Progenitor cell of endocrine pancreas (in vitro differentiated cells): Measurements from ENCODE around the gene SAV1. TPM values are rescaled to one million over a fixed set of nuclear protein-coding genes. Genes with fewer than 3 reads are reported as not detected.

ENCODE experiments used
- DNase-seq: peaks from one replicate; pipeline ENCODE4 v3.0.0; 2021; ENCODE audit warnings: low spot score; ENCODE audit not compliant: unreplicated experiment
- H3K27ac Mint-ChIP-seq: 2 replicates; pipeline ENCODE4 v1.8.0; 2021; ENCODE audit warnings: mild to moderate bottlenecking, moderate library complexity, mixed read lengths
- H3K27me3 Mint-ChIP-seq: 2 replicates; pipeline ENCODE4 v1.8.0; 2021; ENCODE audit warnings: mixed read lengths
- H3K36me3 Mint-ChIP-seq: 2 replicates; pipeline ENCODE4 v1.8.0; 2022; ENCODE audit warnings: mixed read lengths; ENCODE audit not compliant: insufficient read depth
- H3K4me1 Mint-ChIP-seq: 2 replicates; pipeline ENCODE4 v1.8.0; 2021; ENCODE audit warnings: low read depth, mixed read lengths
- H3K4me3 Mint-ChIP-seq: 2 replicates; pipeline ENCODE4 v1.8.0; 2021; ENCODE audit warnings: low read depth, mild to moderate bottlenecking, moderate library complexity, mixed read lengths
- H3K9me3 Mint-ChIP-seq: 2 replicates; pipeline ENCODE4 v1.8.0; 2021; ENCODE audit warnings: low read depth, mixed read lengths
- total RNA-seq: library from RNA; stranded (reverse); gene quantifications from 2 replicates; pipeline ENCODE4 v1.2.1, GENCODE V29; 2021
- TF ChIP-seq, protein P1 (sequence below): fragments of 200-600 bp; sonication (generic); IDR thresholded peaks from one replicate; pipeline ENCODE4 v1.5.0; 2021; ENCODE audit warnings: antibody characterized with exemption, mild to moderate bottlenecking; ENCODE audit not compliant: unreplicated experiment

Gene SAV1
- total RNA-seq, 1 donor from 2014 or later = 27.0 TPM

GRCh38 chr14:50624447-50624846 is 43.7 kb downstream of the SAV1 start:
- H3K27me3 Mint-ChIP-seq = no peaks in the 10 kb centered on the region
- TF ChIP-seq, protein P1, sequence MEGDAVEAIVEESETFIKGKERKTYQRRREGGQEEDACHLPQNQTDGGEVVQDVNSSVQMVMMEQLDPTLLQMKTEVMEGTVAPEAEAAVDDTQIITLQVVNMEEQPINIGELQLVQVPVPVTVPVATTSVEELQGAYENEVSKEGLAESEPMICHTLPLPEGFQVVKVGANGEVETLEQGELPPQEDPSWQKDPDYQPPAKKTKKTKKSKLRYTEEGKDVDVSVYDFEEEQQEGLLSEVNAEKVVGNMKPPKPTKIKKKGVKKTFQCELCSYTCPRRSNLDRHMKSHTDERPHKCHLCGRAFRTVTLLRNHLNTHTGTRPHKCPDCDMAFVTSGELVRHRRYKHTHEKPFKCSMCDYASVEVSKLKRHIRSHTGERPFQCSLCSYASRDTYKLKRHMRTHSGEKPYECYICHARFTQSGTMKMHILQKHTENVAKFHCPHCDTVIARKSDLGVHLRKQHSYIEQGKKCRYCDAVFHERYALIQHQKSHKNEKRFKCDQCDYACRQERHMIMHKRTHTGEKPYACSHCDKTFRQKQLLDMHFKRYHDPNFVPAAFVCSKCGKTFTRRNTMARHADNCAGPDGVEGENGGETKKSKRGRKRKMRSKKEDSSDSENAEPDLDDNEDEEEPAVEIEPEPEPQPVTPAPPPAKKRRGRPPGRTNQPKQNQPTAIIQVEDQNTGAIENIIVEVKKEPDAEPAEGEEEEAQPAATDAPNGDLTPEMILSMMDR = no peak
- H3K4me3 Mint-ChIP-seq = no peak overlapping the region
- H3K4me1 Mint-ChIP-seq = no peaks in the 10 kb centered on the region
- no peak for DNase-seq
- no peak overlapping the region for H3K27ac Mint-ChIP-seq
- H3K36me3 Mint-ChIP-seq = peaks cover 4% of the 10 kb centered on the region
- no peaks in the 10 kb centered on the region for H3K9me3 Mint-ChIP-seq

- TF ChIP-seq, protein P1 = no peak
- no peaks in the 10 kb centered on the region for H3K9me3 Mint-ChIP-seq
- no peaks in the 10 kb centered on the region for H3K27me3 Mint-ChIP-seq
- H3K36me3 Mint-ChIP-seq = peaks cover 3% of the 10 kb centered on the region
- H3K4me3 Mint-ChIP-seq = no peak overlapping the region
- no peak for DNase-seq
- no peak overlapping the region for H3K27ac Mint-ChIP-seq
- no peaks in the 10 kb centered on the region for H3K4me1 Mint-ChIP-seq
Measured at GRCh38 chr14:50622978-50623377, 45.1 kb downstream of the SAV1 start.

- H3K27ac Mint-ChIP-seq = peak overlapping the region; percentile 5
Measured at GRCh38 chr14:50620341-50620740, 47.8 kb downstream of the SAV1 start.

DNA sequence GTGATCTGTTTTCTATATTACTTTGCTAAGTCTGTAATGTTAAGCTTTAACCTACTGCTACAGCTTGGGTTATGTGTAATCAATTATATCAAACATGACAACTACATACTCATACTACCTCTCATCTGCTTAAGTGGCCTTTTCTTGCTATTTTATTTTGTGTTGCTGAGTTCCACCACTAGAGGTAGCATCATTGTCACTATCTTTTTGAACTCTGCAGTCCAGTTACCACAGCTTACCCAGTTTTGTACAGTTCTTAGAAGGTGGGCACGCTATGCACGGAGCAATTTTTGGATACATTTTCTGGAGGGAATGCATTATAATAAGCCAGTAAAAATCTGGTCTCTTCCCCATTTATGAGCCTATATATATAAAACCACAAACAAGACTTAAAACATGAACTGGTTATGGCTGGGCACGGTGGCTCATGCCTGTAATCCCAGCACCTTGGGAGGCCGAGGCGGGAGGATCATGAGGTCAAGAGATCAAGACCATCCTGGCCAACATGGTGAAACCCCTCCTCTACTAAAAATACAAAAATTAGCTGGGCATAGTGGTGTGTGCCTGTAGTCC is 48.5 kb downstream of the SAV1 start:
- H3K4me3 Mint-ChIP-seq = no peak overlapping the region
- H3K9me3 Mint-ChIP-seq = no peaks in the 10 kb centered on the region
- peaks cover 4% of the 10 kb centered on the region for H3K4me1 Mint-ChIP-seq
- TF ChIP-seq, protein P1 = peak; percentile 55
- no peaks in the 10 kb centered on the region for H3K27me3 Mint-ChIP-seq
- no peak overlapping the region for H3K27ac Mint-ChIP-seq
- DNase-seq = no peak
- H3K36me3 Mint-ChIP-seq = no peaks in the 10 kb centered on the region

More at GRCh38 chr14:50620341-50620740, 47.8 kb downstream of the SAV1 start:
- Mint-ChIP-seq H3K4me3 (no peak overlapping the region), H3K27me3 (no peaks in the 10 kb centered on the region), H3K4me1 (no peaks in the 10 kb centered on the region), H3K36me3 (peaks cover 2% of the 10 kb centered on the region), H3K9me3 (no peaks in the 10 kb centered on the region)
- TF ChIP-seq, protein P1 = no peak
- DNase-seq = no peak

GRCh38 chr14:50616275-50616674 is 51.8 kb downstream of the SAV1 start:
- Mint-ChIP-seq H3K36me3 (no peaks in the 10 kb centered on the region), H3K27me3 (no peaks in the 10 kb centered on the region), H3K9me3 (no peaks in the 10 kb centered on the region), H3K4me3 (no peak overlapping the region), H3K27ac (no peak overlapping the region), H3K4me1 (peaks cover 4% of the 10 kb centered on the region)
- TF ChIP-seq, protein P1 = no peak
- no peak for DNase-seq
